ENCODE data around the gene BEST1. TPM values are rescaled to one million over a fixed set of nuclear protein-coding genes. Genes with fewer than 3 reads are reported as not detected.
"Not testable (repeated sequence)": the region's sequence is repeated elsewhere in the genome, so short reads cannot be mapped to it uniquely, and the experiment has no call there.

The BEST1 gene
- total and polyA plus RNA-seq, 8 donors = 3.8 to 14.6 (median 6.6) TPM

DNA sequence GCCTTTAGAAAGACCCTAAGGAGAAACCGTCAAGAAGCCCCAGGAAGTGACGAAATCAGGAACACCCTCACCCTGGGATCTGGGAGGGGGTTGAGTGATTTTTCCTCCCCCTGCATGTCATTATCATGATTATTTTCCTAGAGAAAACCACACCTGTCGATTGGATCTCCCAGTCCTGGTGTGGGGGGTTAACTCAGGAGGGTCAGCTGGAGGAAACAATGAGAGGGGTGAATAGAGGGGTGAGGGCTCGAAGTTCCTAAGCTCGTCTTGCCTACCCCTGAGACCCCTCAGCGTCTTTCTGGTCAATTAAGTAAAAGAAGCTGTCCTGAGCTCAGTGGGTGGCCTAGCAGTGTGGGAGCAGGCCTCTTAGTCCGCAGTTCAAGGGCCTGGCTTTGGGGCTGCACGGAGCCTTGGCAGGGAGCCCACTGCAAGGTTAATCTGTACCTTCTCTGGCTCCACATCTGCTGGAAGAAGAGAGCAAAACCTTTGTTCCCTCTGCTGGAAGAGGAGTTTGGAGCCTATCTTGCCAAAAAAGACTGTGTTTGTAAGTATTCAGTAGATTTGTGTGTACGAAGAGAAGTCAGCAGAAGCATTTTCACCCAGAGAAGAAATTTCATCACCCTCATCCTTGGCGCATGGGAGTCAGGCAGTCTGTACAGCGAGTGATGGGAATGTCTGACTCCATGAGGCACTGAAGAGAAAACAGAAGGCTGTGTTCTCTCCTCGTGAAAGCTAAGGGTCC, 51.5 kb downstream of the BEST1 start:
- TF ChIP-seq, protein P1, sequence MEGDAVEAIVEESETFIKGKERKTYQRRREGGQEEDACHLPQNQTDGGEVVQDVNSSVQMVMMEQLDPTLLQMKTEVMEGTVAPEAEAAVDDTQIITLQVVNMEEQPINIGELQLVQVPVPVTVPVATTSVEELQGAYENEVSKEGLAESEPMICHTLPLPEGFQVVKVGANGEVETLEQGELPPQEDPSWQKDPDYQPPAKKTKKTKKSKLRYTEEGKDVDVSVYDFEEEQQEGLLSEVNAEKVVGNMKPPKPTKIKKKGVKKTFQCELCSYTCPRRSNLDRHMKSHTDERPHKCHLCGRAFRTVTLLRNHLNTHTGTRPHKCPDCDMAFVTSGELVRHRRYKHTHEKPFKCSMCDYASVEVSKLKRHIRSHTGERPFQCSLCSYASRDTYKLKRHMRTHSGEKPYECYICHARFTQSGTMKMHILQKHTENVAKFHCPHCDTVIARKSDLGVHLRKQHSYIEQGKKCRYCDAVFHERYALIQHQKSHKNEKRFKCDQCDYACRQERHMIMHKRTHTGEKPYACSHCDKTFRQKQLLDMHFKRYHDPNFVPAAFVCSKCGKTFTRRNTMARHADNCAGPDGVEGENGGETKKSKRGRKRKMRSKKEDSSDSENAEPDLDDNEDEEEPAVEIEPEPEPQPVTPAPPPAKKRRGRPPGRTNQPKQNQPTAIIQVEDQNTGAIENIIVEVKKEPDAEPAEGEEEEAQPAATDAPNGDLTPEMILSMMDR (IDR thresholded peaks at IDR 0.05) = no peak
- DNase-seq = peak in 3 of 4 donors; percentile 13 to 53 (median 53)
- intact Hi-C loops (cut with DNase I) = no loop called here
- Histone ChIP-seq H3K4me1 (peaks cover 0 to 35% of the 10 kb centered on the region in 2 donors), H3K27ac (no peak overlapping the region), H3K36me3 (no peaks in the 10 kb centered on the region), H3K9me3 (peaks cover 0 to 13% of the 10 kb centered on the region in 2 donors), H3K27me3 (no peaks in the 10 kb centered on the region), H3K4me3 (no peak overlapping the region)
- ATAC-seq = peak; percentile 44

DNA sequence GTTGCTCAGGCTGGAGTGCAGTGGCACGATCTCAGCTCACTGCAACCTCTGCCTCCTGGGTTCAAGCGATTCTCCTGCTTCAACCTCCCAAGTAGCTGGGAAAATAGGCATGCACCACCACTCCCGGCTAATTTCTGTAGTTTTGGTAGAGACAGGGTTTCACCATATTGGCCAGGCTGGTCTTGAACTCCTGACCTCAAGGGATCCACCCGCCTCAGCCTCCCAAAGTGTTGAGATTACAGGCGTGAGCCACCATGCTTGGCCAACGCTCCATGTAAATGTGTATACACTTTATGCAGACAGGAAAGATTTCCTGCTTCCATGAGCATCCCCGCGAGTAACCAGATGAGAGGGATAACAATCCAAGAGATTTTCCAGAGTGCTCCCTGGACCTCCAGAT, 52.1 kb downstream of the BEST1 start:
- not testable (repeated sequence) for H3K27ac ChIP-seq

DNA sequence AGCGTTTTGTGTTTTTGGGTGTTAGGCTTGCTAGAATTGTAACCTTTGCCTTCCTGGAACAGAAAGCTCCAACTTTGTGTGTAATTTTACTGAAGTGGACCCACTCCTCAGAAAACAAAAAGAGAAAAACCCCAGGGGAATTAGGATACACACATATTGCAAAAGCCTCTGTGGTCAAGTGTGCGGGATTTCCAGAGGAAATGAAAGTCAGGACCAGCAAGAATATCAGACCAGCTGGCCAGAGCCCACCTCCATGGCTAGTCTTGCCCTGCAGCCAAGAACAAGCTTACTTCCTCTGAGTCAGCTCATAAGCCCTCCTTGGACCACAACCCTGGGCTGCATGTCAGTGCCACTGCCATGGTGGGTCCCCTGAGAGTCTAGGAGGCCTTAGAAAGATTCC, 54.3 kb downstream of the BEST1 start:
- DNase-seq = peak in 2 of 4 donors; percentile 58 to 59
- H3K4me3 ChIP-seq = no peak overlapping the region
- no peaks in the 10 kb centered on the region for H3K27me3 ChIP-seq
- H3K27ac ChIP-seq = peak overlapping the region; percentile 48 to 64
- TF ChIP-seq, protein P1 (IDR thresholded peaks at IDR 0.05) = no peak
- peak; percentile 75 for ATAC-seq
- peaks cover 0 to 35% of the 10 kb centered on the region in 2 donors for H3K4me1 ChIP-seq
- H3K36me3 ChIP-seq = no peaks in the 10 kb centered on the region
- intact Hi-C loops (cut with DNase I) = no loop called here
- peaks cover 0 to 7% of the 10 kb centered on the region in 2 donors for H3K9me3 ChIP-seq

More for the DNA sequence above, 52.1 kb downstream of the BEST1 start:
- H3K36me3 ChIP-seq; intact Hi-C loops (cut with DNase I); ATAC-seq; H3K27me3 ChIP-seq; DNase-seq; H3K4me3 ChIP-seq: not testable (repeated sequence)
- Histone ChIP-seq H3K4me1 (peaks cover 0 to 35% of the 10 kb centered on the region in 2 donors), H3K9me3 (peaks cover 0 to 13% of the 10 kb centered on the region in 2 donors)

DNA sequence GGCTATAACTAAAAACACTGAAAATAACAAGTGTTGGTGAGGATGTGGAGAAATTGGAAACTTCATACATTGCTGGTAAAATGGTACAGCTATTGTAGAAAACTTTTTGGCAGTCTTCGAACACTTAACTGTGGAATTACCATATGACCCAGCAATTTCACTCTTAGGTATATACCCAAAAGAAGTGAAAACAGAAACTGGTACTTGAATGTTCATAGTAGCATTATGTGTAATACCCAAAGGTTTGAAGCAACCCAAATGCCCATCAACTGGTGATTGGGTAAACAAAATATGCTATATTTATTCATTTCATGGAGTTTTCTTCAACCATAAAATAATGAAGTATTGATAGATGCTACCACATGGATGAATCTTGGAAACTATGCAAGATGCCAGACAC, 58.0 kb downstream of the BEST1 start:
- ATAC-seq (no peak), DNase-seq (no peak)
- intact Hi-C loops (cut with DNase I) = no loop called here
- TF ChIP-seq, protein P1 (IDR thresholded peaks at IDR 0.05) = no peak
- Histone ChIP-seq H3K9me3 (no peaks in the 10 kb centered on the region), H3K27ac (no peak overlapping the region), H3K36me3 (no peaks in the 10 kb centered on the region), H3K27me3 (no peaks in the 10 kb centered on the region), H3K4me3 (no peak overlapping the region), H3K4me1 (peaks cover 0 to 24% of the 10 kb centered on the region in 2 donors)

DNA sequence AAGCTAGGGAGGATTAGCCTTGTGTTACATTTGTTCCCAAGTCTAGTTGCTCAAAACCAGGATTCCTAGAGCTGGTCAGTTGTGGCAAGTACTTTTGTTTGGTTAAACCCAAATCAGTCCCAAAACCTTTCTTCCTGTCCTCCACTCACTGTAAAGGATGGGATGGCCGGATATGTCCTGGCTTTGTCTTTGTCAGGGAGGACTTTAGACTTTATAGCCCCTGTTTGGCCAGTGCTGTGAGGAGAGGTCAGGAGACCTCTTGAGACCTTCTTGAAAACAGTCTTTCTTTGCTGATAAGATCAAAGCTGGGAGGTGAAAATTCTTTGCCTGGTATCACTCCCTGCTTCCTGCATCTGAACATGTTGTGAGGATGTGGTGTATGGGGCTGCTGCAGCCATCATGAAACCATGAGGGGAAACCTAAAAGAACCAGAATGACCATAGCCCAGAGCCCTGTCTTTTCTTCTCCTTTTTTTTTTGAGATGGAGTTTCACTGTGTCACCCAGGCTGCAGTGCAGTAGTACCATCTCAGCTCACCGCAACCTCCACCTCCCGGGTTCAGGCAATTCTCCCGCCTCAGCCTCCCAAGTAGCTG, 60.9 kb downstream of the BEST1 start:
- Histone ChIP-seq H3K36me3 (no peaks in the 10 kb centered on the region), H3K9me3 (no peaks in the 10 kb centered on the region), H3K27me3 (no peaks in the 10 kb centered on the region), H3K4me1 (no peaks in the 10 kb centered on the region), H3K27ac (no peak overlapping the region), H3K4me3 (no peak overlapping the region)
- intact Hi-C loops (cut with DNase I) = no loop called here
- TF ChIP-seq, protein P1 (IDR thresholded peaks at IDR 0.05) = no peak
- no peak for DNase-seq
- ATAC-seq = no peak

Measured in left lung (tissue), 10 donors.